Measurements from ENCODE around the gene MFAP5. TPM values are rescaled to one million over a fixed set of nuclear protein-coding genes. Genes with fewer than 3 reads are reported as not detected.

Gene MFAP5, protein sequence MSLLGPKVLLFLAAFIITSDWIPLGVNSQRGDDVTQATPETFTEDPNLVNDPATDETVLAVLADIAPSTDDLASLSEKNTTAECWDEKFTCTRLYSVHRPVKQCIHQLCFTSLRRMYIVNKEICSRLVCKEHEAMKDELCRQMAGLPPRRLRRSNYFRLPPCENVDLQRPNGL
- total RNA-seq, result 0.89 and 1.5 TPM in 2 replicates

DNA sequence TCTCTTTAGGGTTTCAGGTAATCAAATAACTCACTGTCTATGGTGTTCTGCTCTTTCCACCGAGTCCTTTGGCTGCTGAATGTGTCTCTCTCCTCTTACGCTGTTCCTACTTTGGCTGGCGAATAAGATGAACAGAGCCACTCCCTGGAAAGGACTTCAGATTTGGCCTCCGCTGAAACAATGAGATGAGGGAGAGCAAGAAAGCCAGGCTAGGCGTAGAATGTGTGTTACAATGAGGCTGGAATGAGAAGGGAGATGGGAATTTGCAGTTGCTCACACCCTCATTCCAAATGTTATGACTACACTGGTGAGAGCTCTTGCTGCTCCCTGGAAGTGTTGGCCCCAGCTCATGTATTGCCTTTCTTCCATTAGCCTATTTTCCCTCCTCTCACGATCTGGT lies at the start of gene MFAP5:
Gene MFAP5, minus strand, starts transcription at position 234 of the 400 bp plus-strand sequence. CDS start 722 bp downstream, outside the sequence.

DNA sequence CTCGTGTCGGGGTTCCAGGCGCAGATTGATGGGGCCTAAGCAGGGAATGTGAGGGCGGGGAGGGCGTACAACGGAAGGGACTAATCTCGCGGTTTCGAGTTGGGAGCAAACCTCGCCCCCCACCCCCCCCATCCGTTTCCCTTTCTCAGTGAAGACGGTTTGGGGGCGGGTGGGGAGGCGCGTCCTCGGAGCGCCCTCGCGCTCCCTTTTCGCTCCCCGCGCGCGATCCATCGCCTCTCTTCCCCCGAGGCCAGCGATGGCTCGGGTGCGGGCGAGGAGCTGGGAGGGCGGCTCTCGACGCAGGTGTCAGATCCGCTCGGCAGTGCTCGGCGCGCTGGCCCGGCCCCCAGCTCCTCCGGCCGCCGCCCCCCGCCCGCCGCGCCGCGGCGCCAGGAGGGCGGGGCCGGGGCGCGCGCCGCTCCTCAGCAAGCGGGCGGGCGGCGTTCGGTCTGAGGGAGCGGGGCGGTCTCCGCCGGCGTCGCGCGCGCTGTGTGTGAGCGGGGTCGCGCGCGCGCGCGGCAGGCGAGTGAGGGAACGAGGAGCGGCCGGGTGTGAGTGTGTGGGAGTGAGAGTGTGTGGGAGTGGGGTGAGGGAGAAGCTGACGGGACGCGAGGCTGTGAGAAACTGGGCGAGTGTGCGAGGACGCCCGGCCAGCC lies 35.0 kb upstream of the MFAP5 start, which contains the start of gene RIMKLB:
Gene RIMKLB, plus strand, starts transcription at position 516 of the 656 bp plus-strand sequence. CDS start 15,876 bp downstream, outside the sequence.

DNA sequence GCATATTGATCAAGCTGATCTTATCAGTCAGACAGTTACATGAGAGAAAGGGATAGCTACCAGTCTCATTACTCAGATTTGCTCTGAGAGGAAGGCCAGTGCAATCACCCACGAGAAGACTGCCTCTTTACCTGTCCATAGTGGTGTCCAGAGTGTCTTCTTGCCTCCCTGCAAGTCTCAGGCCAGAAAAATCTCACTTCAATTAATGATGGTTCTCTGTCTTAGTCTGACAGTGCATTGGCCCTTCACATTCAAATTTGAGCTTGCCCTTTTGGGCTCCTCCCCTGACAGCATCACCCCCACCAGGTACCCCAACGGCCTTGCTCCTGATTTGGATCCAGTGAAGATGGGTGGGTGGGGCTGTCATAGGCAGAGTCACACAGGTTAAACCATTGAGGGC lies 50.0 kb downstream of the MFAP5 start, which contains the start of gene AICDA:
Gene AICDA, minus strand, starts transcription at position 231 of the 400 bp plus-strand sequence. Its CDS starts 92 bp downstream, at position 139.

Other genes with a start within 250 kb of the MFAP5 start
- gene CLEC6A, start 206.9 kb downstream of the MFAP5 start, total RNA-seq, result not detected in 2 replicates
- gene CLEC4D, start 149.3 kb downstream of the MFAP5 start, total RNA-seq, result not detected in 2 replicates
- gene CLEC4E, start 121.9 kb downstream of the MFAP5 start, total RNA-seq, result 4.6 and 14.0 TPM in 2 replicates
- gene AICDA, start 50.0 kb downstream of the MFAP5 start, total RNA-seq, result 0.13 TPM in 1 of 2 replicates, not detected in the other
- 10.3 and 13.1 TPM in 2 replicates for gene RIMKLB, start 35.2 kb upstream of the MFAP5 start, total RNA-seq
- gene A2ML1, start 159.8 kb upstream of the MFAP5 start, total RNA-seq, result not detected in 2 replicates